COLO668 (cell line): ENCODE measurements around the gene BRD3.

Experiments used
- DNase-seq: peaks from one replicate; lab custom pipeline; 2025; ENCODE audit not compliant: unreplicated experiment; lab: John Stamatoyannopoulos, UW

BRD3 gene

DNA sequence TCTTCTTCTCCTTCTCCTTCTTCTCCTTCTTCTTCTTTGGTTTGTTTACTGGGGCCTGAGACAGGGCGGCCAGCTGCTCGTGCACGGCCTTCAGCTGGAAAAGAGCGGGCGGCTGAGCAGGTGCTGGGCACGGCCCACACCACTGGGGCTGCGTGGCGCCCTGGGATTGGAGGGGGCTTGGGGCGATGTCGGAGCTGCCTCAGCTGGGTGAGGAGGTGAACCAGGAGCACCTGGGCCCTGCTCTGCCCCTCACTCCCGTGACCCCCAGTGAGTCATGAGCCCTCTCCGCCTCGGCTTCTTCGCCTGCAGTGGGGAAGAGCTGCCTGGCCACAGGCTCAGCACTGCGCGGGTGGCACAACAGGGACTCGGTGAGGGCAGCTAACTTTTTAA, 27.7 kb downstream of the BRD3 start:
- no peak for DNase-seq

DNA sequence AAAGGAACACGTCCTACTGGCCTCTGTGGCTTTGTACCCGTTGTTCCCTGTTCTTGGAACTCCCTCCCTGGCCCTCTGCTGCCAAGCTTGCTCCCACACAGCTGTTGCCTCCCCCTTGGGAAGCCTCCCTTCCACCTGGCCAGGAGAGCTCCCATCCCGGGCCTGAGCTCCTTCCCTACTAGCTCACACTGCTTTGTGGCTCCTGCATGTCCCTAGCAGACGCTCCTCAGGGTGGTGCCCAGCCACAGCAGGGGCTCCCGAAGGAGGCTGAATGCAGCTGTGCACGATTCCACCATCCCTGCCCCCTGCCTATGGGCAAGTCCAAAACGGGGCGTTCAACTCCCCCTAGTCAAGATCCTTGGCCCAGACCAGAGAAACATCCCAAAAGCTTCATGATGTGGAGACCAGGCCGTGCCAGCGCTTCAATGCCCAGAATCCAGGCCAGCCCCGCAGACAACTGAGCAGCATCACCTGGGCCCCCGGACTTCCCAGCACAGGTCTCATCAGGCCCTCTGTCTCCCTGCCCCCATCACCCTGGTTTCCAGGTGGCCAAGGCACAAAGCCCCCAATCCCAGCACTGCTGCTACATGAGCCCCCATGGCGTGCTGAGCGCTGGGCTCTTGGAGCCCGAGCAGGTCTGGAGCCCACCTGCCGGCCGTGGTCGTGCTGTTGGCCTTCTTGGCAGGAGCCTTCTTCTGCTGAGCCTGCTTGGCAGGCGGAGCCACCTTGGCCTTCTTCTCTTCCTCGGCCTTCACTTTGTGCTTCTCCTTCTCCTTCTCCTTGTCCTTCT, 28.2 kb downstream of the BRD3 start:
- no peak for DNase-seq

DNA sequence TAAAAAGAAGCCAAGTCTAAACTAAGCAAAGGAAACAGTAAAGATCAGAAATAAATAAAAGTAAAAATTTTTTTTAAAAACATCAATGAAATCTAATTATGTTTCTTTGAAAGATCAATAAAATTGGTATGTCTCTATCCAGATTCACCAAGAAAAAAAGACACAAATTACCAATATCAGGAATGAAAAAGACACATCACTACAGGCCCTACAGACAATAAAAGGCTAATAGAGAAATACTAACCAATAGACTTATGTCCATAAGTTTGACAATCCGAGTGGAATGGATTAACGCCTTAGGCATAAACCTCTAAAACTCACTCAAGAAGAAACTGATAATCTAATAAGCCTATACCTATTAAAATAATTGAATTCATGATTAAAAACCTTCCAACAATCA, 30.2 kb downstream of the BRD3 start:
- no peak for DNase-seq

DNA sequence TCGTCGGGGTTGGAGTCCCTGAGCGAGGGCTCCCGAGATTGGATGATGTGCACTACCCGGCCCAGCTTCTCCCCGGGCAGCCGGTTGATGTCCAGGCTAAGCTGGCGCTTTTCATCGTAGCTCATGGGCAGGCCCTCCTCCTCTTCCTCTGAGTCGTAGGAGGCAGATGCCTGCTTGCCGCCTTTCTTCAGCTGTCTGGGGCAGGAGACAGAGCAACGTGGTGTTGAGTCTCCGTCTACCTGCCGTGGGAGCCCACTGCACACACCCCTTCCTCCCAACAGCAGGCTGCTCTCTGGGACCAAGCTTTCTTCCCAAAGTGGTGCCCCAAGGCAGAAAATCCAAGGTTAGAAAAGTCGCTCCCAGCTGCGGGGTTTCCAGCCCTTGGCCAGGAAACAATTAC, 31.7 kb downstream of the BRD3 start:
- DNase-seq = no peak

DNA sequence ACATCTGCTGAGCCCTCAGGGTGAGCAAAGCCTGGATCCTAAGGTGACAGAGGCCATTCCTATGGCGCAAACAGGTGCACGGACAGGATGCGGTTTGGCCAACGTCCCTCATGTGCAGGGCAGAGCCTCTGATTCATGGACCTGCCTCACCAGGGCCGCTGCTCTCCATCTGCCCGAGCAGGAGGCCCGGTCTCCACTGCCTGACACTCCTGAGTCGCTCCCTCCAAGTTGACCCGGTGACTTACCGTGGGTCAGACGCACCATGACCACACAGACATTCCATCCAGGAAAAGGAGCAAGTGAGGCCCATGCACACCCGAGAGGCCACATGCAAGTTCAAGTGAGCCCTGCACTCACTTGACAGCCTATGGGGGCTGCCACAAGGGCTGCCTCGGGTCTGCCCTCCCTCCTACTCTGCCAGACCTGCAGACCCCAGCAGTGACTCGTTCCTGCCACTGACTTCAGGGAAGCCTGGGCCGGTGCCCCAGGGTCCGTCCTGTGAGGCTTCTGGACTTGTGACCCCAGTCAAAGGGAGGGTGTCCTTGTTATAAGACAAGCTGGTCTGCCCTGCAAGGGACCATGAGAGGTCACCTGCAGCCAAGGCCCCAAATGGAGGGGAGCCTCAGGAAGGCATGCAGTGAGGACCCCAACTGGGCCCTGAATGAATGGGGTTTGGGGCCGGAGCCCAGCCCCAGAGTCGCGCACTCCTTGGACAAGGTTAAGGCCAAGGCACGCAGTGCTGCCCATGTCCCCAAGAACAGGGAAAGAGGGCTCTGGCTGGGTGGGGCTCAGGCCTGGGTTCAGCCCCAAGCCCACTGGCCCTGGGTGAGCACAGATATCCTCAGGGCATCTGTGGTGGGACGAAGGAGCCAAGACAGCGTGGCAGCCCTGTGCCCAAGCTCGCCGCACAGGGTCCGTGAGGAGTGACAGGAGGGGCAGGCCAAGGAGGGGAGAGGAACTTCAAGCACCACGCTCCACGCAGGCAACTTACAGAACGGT, 32.5 kb downstream of the BRD3 start:
- no peak for DNase-seq

DNA sequence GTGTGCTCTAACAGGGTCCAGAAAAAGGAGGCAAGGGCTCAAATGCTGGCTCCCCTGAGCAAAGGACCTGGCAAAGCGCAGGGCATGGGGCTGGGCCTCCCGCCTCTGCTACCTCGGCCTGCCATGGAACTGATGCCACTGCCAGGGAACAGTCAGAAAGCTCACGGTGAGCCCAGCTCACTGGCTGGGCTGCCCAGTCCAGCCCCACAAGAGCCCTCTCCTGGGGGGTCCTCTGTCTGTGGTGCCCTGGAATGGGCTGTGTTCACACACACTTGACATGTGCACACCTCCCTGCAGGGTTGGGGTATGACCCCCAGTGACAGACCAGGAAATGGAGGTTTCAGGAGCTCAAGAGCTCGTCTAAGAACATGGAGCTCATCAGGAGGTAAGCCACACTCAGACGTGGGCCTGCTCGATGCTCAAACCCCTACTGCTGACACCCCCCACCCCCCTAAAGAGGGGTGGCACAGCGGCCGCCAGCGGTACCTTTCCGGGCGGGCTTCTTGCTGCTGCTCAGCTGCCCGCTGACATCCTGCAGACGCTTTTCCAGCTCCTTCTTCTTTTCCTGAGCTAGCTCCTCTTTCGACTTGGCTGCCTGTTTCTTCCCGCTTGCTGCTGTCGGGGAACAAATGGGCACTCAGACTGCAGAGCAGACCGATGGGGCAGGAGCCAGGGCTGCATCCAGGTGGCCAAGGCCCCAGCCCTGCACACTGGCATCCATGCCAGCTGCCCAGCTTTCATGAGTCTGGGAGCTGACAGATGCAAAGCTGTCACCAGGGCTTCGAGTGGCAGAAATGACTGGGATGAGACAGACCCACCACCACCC, 33.4 kb downstream of the BRD3 start:
- no peak for DNase-seq

DNA sequence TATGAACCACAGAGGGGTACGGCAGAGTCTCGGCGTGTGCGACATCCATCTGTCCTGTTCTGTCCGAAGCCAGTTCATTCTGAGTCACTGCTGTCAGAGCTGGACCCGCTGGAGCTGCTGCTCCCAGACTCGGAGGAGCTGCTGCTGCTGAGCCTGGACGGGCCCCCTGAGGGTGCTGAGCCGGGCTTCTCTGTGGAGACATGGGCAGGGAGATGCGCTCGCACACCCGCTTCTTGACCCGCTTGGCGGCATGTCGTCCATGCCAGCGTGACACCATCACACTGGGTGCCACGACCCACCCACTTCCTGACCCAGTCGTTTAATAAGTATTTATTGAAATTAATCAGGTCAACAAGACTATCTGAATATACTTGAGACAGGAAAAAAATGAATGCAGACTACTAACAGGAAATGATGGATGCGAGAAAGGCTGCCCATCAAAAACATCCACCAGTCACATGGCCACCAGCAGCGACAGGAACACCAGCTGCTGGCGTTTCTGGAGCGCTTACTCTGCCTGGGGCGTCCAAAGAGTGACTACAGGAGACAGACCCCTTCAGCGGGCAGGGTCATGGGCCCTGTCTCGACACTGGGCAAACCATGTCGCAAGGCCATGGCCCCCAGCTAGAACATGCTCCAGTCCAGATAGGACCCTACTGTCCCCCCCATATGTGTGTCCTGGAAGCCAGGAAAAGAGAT, 34.2 kb downstream of the BRD3 start:
- no peak for DNase-seq

DNA sequence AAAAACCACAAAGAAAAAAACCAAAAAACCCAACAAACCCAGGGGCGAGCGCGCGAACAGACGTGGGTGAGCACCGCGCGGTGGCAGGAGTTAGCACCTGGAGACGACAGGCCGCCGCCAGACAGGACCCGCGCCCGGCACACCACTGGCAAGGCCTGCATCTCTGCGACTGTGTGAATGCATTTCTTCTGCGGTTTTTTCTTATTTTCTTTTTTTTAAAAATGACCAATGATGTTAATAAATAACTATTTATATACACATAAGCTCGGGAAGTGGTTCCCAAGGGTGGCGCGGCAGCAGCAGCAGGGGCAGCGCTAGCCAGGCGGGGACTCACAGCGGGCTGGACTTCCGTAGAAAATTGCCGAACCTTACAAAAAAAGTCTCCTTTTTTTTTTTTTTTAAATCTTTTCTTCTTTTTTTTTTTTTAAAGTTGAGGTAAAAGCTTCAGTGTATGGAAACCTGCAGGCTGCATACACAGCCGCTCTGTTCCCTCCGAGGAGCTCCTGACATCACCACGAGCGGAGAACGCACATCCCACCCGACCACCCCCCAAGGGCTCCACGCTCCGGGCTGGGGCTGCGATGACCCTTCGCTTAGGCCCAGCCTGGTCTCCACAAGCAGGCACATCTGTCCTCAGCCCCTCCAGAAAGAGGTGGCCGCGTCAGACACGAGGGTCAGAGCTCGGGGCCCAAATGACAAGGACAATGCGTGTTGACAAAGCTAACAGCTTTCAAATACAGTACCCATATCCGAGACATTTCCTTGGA, 35.2 kb downstream of the BRD3 start:
- DNase-seq = no peak

DNA sequence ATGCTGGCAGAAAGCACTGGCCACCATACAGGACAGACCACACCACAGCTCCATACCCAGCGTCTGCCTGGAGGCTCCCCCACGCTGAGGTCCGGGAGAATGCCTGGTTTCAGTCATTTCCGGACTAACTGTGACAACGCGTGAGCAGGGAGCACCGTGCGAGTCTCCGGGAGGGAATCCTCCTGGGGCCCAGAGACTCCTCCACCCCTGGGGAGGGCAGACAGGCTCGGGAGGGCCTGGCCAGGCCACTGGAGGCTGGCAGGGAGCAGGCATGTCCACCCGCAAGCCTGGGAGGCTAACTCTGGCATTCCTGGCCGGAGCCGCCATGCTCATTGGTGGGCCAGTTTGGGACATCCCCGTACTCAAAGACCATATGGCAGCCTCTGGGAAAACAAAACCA, 36.0 kb downstream of the BRD3 start:
- no peak for DNase-seq

DNA sequence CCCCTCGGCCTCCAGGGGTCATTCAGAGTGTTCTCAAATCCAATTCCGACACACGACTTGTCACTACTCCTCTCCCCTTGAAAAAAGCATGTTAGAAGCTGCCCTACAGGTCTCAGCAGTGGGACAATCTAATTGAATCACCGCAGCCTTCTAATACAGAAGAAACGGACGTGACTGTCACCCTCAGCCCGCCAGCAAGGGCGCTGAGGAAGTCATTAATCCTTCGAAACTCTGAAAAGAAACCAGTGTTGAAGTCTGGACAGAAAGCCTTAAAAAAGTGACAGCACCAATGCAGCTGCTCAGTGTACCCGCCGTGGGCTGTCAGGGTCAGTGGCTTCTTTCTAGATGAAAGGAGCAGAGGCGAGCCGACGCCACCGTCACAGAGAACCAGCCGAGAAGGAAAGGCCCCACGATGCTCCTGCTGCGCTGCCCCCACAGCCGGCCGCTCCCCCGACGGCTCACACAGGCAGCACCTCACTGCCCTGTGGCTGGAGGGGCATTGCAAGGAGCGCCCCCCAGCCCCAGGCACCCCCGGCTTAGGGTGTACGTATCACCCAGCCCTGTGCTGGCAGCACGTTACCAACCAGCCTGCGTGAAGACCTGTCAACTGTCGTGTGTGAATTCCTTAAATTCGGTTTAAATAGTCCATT, 36.9 kb downstream of the BRD3 start:
- DNase-seq = no peak

DNA sequence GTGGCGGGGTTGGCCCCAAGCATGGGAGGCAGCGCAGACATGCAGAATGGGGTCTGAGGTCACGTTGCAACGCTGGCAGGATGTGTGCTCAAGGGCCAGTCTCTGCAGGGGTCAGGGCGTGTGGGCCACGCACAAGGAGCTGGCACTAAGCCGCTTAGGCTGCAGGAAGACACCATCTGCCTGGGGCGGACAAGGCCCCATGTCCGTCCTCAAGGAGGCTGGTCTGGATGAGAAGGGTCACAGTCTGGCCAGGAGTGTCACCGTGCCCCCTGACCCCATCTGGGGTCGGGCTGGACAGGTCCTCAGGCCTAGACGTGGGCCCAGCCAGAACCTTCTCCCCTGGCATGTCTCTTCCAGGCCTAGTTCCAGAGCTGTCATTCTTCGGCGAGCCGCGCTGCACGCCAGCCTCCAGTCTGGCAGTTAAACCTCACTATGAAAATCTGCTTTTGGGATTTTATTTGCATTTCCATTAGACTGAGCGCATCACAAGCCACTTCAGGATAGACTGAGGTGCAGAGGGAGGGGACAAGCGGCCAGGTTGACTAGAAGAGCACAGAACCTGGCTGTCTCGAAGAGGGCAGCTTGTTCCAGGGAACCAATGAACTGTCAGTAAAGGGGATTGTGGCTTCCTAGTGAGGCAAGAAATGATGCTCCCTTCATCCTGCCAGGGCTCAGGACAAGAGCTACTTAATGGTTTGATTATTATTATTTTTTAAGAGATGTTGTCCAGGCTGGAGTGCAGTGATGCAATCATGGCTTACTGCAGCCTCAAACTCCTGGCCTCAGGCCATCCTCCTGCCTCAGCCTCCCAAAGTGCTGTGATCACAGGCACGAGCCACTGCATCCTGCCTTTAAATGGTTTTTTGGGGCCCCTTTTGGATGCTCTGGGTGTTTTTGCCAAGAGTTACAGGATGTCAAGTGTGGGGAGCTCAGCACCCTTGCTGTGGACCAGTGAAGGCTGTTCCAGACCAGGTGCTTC, 38.3 kb downstream of the BRD3 start:
- no peak for DNase-seq

DNA sequence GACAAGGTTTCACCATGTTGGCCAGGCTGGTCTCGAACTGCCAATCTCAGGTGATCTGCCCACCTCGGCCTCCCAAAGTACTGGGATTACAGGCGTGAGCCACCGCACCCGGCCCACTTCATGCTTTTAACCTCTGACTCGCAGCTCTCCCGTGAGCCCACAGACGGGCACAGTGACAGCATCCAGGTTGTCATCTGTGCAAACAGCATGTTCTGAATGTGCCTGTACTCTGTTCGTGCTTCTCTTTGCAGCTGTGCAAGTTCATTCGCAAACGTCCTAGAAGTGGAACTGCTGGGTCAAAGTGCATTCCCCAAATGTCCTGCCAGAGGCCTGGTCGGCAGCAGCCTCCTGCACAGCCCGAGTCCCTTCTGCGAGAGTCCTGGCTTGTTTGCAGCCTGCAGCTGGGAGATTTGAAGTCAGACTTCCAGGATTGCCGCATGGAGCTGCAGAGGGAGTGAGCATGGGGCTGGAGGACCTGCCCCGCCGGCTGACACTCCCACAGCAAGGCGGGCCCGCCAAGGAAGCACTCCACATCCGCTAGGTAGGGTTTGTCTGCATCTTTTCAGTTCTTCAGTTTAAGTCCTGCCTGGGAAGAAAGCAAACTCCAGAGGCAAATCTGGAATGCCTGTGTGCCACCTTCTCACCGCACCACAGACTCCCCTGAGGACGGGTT, 39.1 kb downstream of the BRD3 start:
- no peak for DNase-seq

DNA sequence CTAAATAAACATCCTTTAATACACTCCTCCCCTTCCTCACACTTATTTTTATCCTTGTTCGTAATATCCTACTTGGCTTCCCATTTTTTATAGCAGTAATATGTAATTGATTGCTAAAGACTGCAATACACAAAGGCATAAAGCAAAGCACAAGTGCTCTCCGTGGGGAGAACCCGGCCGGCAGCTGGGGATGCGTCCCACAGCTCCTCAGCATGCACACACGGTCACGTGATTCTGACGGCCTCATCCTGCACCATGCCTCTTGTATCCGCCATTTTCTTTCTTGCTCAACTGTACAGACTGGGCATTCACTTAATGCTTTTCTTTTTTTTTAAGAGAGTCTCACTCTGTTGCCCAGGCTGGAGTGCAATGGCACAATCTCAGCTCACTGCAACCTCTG, 39.8 kb downstream of the BRD3 start:
- DNase-seq = no peak

DNA sequence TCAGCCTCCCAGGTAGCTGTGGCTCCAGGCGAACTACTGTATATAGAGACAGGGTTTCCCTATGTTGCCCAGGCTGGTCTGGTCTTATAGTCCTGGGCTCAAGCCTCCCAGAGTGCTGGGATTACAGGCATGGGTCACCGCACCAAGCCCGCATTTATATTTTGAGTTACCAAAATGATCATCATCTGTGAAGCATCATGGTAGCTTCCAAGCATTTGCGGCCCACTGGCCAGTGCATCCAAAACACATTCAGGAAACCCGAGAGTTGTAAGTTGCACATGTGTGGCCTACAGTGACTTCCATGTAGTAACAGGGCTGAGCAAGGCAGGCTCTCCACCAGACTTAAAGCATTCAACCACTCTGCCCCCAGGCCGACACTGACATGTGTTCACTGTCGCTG, 40.3 kb downstream of the BRD3 start:
- peak; percentile 8 for DNase-seq

DNA sequence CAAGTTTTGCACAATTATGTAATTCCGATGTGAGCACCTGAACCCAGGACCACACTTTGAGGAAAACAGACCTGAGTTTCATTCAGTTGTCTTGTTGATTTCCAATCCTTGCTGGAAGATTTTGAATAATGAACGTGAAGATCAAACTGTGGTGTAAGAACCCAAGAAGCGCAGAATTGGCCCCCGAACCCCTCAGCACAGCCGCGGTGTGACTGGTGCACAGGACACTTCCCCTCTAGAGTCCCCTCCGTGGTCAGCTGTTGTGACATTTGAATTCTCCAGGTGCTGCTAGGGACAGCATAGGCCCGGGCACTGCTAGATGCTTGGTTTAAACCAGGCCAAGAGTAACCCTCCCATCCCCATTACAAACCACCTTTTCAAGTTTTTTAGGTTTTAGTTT, 40.8 kb downstream of the BRD3 start:
- DNase-seq = no peak

DNA sequence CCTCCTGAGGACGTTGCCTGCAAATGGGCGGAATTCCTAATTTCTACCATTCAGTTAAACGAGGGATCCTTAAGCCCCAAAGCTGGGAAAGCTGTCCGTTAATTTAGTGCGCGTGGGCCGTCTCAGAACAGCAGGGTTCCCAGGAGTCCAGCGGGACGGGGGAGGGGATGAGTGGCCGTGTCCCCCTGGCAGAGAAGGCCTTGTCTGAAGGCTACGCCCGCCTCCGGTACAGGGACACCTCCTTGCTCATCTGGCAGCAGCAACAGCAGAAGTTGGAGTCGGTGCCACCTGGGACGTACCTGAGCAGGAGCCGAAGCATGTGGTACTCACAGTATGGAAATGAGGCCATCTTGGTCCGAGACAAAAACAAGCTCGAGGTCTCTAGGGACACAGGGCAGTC, 41.2 kb downstream of the BRD3 start:
- no peak for DNase-seq

DNA sequence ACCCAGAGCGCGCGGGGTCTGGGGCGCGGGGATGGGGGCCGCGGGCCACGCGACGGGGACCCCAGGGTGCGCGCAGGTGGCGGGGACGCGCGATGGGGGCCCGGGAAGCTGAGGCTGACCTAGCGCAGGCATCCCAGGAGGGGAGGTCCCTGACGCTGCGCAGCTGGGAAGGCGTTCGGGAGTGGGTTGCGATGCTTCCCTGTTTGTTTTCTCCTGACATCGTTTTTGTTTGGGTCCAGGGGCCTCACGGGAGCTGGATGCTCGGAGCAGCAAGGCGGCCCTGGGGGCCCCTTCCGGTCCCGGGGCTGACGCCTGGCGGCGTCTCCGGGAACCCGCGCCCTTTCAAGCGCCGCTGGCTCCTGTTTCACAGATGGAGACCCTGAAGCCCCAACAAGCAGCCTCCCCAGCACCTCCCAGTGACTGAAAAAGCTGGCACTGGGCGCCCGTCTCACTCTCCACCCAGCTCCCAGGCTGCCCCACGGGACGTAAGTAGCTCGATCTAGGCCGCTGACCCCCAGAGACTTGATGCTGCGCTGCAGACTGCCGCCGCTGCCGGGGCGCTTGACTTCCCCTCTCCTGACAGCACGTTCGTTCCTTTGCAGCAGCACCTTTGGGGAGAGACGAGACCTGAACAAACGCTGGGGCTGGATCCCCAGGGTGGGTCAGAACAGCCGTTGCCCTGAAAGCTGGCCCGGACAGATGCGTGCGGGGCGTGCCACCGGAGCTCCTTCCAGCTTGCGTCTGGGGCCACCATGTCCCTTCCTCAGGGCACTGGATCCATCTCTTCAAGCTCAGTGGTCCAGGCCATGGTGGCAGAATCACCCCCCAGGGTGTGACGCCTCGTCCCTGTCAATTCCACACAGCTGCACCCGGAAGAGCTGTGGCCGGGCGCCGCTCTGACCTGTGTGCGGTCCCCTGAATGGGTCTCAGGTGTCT, 42.0 kb downstream of the BRD3 start:
- peak; percentile 59 for DNase-seq
